AG09309 (cell line): Measurements from ENCODE around the gene SYCE3.

ENCODE experiments used
- DNase-seq: peaks from one replicate; pipeline ENCODE4 v3.0.0-alpha.2; 2010; ENCODE audit warnings: low read depth
- H3K4me3 ChIP-seq: 2 replicates; pipeline ENCODE4 v1.5.1; 2011; ENCODE audit warnings: mild to moderate bottlenecking, low read depth, low read length, moderate library complexity; ENCODE audit not compliant: control insufficient read depth
- CTCF ChIP-seq: IDR thresholded peaks from 2 replicates; pipeline ENCODE4 v1.5.1; 2011; ENCODE audit warnings: mild to moderate bottlenecking, low read depth, low read length, inconsistent platforms; ENCODE audit not compliant: insufficient read depth, control insufficient read depth; ENCODE audit errors: missing control alignments

The SYCE3 gene

DNA sequence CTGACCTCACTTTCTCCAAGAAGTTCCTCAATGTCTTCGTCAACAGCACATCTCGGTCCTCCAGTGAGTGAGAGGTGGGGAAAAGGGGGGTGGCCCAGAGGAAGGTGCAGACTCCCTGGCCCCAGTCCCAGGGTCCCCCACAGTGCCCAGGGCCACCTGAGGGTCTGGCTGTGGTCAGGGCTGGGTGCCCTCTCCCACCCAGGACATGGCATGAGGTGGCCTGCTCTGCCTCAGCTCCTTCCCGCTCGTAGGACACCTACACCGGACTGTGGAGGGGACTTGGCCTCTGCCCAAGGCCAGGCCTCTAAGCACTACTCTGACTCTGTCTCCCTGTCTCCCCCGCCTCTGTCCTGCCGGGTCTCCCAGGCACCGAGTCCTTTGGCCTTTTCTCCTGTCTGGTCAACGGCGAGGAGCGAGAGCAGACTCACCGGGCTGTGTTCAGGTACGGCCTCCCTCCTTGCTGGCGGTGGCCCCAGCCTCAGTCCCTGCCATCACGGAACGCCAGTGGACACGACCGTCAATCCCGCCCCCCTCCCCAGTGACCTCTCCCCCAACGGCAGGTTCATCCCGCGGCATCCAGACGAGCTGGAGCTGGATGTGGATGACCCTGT is 42.4 kb upstream of the SYCE3 start:
- no peak overlapping the region for H3K4me3 ChIP-seq
- no peak for DNase-seq
- no peak for TF ChIP-seq CTCF

GRCh38 chr22:50604256-50605001 is 41.7 kb upstream of the SYCE3 start:
- DNase-seq: no peak
- no peak for TF ChIP-seq CTCF
- H3K4me3 ChIP-seq: no peak overlapping the region

DNA sequence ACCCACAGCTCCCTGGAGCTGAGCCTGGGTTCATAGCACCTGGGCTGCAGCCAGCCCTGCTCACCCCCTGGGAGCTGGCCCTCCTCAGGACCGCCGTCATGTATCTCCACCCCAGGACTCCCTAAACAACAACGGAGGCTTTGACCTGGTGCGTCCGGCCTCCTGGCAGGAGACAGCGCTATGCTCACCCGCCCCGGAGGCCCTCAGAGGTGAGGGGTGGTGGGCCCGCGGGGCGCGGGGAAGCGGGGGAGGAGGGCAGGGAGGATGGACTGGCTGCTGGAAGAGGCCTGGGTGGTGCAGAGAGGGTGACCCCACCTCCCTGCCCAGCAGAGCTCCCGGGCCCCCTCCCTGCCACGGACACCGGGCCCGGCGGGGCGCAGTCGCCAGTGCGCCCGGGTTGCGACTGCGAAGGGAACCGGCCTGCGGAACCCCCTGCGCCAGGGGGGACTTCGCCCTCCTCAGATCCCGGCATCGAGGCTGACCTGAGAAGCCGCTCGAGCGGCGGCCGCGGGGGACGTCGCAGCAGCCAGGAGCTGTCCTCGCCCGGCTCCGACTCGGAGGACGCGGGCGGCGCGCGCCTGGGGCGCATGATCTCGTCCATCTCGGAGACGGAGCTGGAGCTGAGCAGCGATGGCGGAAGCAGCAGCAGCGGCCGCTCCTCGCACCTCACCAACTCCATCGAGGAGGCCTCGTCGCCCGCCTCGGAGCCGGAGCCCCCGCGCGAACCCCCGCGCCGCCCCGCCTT is 41.0 kb upstream of the SYCE3 start:
- no peak for DNase-seq

DNA sequence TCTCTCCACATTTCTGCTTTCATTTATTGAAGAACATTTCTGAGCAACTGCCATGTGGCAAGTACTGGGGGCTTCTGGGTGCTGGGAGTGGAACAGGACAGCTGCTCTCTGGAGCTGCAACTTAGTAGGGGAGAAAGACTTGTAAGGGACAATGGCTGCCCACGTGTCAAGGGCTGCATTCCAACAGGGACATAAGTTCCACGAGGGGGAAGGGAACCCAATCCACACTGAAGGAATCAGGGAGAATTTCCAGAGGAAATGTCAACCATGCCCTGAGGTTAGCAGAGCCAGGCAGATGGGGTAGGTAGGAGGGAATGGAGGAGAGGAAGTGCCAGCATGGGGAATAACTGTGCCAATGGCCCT is 39.6 kb upstream of the SYCE3 start:
- H3K4me3 ChIP-seq: no peak overlapping the region
- no peak for TF ChIP-seq CTCF
- no peak for DNase-seq

More for the DNA sequence above, 41.0 kb upstream of the SYCE3 start:
- no peak overlapping the region for H3K4me3 ChIP-seq
- no peak for TF ChIP-seq CTCF

- DNase-seq: no peak
- TF ChIP-seq CTCF: no peak
These were observed 39.1 kb upstream of the SYCE3 start for GRCh38 chr22:50601669-50602337.

GRCh38 chr22:50600967-50601668 is 38.4 kb upstream of the SYCE3 start:
- TF ChIP-seq CTCF: no peak
- H3K4me3 ChIP-seq: no peak overlapping the region
- DNase-seq: no peak

More at GRCh38 chr22:50601669-50602337, 39.1 kb upstream of the SYCE3 start:
- H3K4me3 ChIP-seq: no peak overlapping the region
